Hepatic stellate cell (primary cell): ENCODE data around the gene CAMK2A.
A peak's percentile ranks its signal among the peaks of the same experiment; 100 is the strongest.
"Not testable (repeated sequence)": the region's sequence is repeated elsewhere in the genome, so short reads cannot be mapped to it uniquely, and the experiment has no call there.

Source experiments
- DNase-seq: peaks from one replicate; pipeline ENCODE4 v3.0.0; 2011; ENCODE audit warnings: low spot score

The CAMK2A gene

DNA sequence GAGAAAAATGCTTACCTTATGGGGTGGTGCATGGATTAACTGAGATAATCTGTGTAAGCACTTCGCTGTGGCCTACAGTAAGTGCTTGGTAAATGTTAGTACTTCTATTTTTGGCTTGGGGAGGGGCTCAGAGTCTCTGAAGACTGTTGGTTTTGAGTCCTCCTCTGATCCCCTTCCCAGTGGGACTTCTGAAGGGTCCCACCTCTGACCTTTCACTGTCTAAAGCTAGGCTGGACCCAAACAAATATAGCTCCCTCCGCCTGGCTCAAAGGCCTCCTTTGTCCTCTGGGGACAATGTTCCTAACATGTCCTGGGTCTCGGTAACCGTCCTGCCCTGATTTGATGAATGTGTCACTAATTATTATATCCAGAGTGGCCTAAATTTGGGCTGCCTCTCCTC is 34.8 kb downstream of the CAMK2A start:
- DNase-seq = no peak

GRCh38 chr5:150254363-150254762 is 35.2 kb downstream of the CAMK2A start:
- no peak for DNase-seq

GRCh38 chr5:150253416-150254208 is 36.0 kb downstream of the CAMK2A start:
- no peak for DNase-seq

GRCh38 chr5:150252489-150252888 is 37.1 kb downstream of the CAMK2A start:
- no peak for DNase-seq

DNA sequence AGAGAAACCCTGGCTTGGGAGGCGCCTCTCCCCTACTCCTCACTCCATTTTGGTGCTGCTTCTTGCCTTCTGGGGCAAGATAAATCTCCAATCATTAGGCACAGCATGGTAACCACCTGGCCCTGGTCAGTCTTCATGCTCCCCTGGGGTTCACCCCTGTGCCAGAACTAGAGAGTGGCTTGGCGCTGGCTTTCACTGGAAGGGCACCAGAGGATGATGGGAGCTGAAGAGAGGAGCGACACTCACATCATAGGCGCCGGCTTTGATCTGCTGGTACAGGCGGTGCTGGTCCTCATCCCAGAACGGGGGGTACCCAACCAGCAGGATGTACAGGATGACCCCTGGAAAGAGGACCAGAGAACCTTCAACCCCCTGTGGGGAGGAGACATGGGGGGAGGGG is 38.1 kb downstream of the CAMK2A start:
- no peak for DNase-seq

DNA sequence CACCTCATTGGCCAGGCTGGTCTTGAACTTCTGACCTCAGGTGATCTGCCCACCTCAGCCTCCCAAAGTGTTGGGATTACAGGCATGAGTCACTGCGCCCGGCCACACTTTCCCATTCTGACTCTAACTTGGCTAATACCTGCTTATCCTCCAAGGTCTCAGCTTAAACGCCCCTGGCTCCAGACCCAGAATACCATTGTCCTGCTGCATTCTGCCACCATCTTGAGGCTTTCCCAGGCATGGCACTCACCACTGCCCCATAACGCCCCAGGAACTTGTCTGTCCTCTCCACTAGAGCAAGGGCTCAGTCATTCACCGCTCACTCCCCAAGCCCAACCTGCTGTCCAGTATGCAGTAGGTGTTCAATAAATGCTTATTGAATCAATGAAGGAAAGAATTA is 39.8 kb downstream of the CAMK2A start:
- DNase-seq = no peak

DNA sequence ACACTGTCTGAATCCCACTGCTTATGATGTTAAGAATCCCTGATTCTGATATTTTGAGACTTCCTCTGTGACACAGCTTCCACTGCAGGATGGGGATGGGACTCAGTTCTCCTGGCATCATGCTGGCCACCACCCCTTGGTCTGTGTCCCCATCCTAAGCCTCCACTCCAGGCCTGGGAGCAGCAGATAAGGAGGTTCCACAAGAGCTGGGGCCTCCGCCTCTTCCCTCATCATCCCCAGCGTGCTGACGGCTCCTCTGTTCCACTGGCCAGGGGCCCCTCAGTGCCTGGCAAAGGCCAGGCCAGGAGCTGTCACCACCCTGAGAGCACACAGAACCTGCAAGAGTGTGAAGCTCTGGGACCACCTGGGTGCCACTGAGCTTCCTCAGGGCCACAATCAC is 40.6 kb downstream of the CAMK2A start:
- no peak for DNase-seq

DNA sequence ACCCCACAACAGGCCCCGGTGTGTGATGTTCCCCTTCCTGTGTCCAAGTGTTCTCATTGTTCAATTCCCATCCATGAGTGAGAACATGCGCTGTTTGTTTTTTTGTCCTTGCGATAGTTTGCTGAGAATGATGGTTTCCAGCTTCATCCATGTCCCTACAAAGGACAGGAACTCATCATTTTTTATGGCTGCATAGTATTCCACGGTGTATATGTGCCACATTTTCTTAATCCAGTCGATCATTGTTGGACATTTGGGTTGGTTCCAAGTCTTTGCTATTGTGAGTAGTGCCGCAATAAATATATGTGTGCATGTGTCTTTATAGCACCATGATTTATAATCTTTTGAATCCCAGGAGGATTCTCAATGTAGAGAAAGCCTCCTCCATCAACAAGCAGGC is 41.1 kb downstream of the CAMK2A start:
- not testable (repeated sequence) for DNase-seq

DNA sequence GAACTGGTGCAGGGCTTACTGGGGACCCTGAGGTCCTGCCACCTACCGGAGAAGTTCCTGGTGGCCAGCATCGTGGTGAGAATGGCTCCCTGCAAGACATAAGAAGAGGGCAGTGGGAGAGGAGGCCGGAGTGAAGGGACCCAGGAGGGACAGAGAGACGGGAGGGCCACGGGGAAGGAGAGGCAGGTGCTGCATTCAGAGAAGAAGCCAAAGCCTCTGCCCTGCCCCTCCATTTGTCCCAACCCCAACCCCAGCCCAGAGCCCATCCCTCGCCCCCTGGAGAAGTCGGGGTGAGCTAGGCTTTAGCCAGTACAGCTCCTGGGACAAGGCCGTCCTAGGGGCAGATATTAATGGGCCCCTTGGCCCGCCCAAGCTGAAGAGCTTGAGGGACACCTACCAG is 41.8 kb downstream of the CAMK2A start:
- DNase-seq = no peak

DNA sequence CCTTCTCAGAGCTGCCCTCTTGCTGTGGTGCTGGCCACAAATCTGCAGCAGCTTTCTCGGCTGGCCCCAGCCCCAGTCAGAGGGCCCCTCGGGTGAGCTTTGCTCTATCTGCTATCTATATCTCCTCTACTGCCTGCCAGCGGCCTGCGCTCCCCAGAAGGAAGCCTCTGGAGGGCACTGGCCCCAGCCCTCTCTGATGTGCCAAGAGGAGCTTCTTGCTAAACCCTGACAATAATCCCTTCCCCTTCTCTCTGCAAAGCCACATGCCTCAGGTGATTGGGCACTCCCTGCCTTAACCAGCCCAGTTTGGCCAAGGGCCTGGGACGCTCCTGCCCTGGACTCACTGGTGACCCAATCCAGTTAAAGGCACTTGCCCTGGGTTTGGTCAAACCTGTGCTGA is 42.7 kb downstream of the CAMK2A start:
- no peak for DNase-seq

GRCh38 chr5:150246429-150246828 is 43.1 kb downstream of the CAMK2A start:
- no peak for DNase-seq

GRCh38 chr5:150245808-150246207 is 43.8 kb downstream of the CAMK2A start:
- DNase-seq = no peak

GRCh38 chr5:150245111-150245789 is 44.3 kb downstream of the CAMK2A start:
- DNase-seq = peak; percentile 95

- no peak for DNase-seq
Observed at GRCh38 chr5:150244209-150244608, 45.4 kb downstream of the CAMK2A start.

DNA sequence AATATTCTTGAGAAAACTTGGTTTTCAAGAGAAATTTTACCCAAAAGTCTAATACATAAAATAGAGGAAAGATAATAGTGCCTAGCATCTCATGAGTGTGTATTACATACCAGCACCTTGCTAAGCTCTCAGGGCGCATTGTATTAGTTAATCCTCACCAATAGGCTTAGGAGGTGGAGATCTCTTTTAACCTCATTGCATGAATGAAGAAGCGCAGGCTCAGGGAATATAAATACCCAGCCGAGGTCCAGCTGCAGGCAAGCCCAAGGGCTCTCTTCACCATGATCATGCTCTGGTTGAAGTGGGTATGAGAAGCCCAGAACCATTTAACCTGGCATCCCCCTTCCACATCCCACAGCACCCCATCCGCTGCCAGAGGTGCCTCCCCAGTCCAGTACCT is 46.0 kb downstream of the CAMK2A start:
- DNase-seq = no peak

DNA sequence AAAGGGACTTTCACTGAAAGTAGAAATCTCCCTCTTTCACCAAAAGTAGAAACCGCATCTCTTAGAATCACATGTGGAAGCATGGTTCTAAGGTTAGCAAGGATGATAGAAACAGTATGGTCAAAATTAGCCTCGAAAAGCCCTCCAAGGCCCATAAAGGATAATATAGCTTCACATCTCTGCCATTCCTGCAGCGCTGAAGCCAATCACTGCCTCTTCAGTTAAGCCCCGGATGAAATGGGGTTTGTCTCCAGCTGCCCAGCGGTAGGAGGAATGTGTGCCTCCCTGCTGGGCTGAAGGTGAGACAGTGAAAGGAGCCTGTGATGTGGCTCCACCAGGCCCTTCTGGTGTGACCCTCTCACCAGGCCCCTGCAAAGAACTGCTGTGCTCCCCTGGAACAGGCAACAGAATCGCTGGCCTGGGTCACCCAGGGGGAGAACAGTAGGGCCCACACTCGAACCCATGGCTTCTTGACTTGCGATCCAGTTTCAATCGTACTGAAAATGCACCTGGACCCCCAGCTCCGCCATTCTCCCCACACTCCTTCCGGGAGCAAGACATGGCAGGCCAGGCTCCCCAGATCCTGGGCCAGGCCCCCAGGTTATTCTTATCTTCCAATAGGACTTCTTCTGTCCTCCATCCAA is 47.2 kb downstream of the CAMK2A start:
- no peak for DNase-seq

- no peak for DNase-seq
Observed at GRCh38 chr5:150241298-150242160, 48.0 kb downstream of the CAMK2A start.

DNA sequence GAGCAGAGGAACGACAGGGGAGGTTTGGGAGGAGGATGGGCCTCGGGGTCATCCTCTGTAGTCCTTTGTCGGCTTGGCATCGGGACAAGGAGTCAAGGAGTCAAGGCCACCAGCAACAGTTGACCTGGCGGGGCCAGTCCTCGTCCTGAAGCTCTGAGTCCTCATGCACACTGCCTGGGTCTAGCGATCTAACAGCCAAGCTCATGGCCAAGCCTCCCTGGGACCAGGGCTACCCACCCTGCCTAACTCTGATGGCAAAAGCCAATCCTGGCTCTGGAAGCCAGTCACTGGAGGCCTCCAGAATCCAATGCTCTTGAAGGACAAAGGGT is 49.8 kb downstream of the CAMK2A start:
- DNase-seq = no peak

DNA sequence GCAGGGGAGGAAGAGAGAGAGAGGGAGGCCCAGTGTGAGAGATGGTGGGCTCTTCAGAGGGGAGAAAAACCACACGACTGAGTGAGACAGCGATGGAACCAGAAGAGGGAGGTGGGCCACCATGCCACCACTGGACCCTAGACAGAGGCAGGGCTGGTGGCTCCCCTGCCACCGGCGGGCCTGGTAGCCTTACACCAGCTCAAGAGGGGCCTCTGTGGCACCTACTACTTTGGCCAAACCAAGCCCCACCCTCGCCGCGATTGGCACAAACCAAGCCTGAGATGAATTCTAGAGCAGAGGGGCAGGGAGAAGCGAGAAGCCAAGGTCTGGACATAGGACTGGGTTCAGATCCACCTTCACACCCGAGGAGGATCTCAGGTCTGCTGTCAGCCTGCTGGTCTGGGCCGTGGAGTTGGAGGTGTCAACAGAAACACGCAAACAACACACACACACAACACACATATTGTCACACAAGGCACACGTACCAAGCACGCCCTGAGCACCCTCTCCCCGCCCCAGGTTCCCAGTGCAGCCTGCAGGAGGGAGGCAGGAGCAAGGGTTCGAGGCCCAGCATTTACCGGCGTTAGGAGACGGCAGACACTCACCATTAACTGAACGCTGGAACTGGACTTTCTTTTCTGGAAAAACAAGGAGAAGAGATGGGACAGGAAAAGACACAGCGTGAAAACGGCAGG is 50.3 kb downstream of the CAMK2A start:
- DNase-seq = no peak

DNA sequence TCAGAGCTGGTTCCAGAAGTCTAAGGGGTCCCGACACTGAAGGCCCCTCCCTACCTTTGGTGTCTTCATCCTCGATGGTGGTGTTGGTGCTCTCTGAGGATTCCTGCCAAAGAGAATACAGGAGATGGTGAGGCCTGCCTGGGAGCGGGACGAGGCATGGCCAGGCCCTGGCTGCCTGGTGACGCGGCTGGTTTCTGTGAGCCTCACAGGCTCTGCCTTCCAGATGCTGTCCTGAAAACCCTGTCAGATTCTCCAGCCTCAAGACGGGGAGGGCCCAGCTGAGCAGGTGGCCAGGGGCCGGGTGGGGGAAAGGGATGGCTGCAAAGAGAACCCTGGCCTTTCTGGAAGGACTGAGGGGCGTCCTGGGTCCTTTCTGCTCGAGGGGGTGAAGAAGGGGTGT is 50.9 kb downstream of the CAMK2A start:
- DNase-seq = no peak

DNA sequence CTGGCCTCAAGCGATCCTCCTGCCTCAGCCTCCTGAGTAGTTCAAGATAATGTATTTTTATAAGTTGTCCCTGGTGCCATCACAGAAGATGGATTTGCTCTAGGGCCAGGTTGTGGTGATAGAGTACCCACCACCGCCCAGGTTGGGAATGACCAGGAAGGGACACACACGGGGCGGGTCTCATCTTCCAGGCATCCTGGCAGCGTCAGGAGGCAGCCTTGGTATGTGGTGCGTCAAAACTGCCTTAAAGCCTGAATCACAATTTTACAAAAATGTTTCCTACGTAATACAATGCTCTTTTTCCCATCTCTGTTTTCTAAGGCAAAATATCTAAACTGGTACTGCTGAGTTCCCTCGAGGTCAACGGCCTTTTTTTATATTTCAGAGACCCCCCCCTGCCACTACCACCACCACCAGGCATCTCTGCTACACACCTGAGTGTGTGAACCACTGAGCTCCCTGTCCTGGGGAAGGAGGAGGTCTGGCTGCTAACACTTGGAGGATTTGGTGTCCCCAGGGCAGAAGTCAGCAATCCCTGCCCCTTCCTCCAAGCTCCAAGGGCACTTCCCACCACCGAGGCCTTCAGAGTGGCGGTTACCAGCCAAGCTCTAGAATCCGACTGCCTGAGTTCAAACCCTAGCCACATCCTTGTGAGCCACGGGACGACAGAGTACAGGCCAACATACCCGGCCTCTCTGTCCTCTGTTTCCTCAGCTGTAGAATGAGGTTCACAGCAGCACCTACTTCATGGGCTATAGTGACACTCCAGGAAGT is 52.4 kb downstream of the CAMK2A start:
- no peak for DNase-seq
